ENCODE results near the gene BRSK1.
A peak's percentile ranks its signal among the peaks of the same experiment; 100 is the strongest.

The BRSK1 gene

GRCh38 chr19:55275851-55276719 is 7.7 kb upstream of the BRSK1 start:
- DNase-seq: no peak

- no peak for DNase-seq
Measured at GRCh38 chr19:55276720-55277430, 6.9 kb upstream of the BRSK1 start.

GRCh38 chr19:55277494-55277893 is 6.3 kb upstream of the BRSK1 start:
- no peak for DNase-seq

DNA sequence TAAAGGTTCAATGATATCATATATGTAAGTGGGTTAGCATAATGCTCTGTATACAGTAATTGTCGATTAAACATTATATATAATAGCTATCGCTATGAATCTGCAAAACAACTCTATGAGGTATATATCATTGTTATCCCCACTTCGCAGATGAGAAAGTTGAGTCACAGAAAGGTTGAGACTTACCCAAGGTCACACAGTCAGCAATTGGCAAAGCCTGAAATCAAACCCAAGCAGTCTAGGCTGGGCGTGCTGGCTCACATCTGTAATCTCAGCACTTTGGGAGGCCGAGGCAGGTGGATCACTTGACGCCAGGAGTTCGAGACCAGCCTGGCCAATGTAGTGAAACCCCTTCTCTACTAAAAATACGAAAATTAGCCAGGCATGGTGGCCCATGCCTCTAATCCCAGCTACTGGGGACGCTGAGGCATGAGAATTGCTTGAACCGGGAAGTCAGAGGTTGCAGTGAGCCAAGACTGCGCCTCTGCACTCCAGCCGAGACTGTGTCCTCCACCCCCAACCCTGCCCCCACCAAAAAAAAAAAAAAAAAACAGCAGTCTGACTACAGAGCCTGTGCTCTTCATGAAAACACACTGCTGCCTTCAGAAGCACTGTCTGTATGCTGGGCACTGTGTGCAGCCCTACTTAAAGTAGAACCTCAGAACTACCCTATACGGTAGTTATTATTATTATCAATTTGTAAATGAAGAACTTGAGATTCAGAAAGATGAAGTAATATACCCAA is 5.2 kb upstream of the BRSK1 start:
- no peak for DNase-seq

GRCh38 chr19:55279340-55279739 is 4.5 kb upstream of the BRSK1 start:
- no peak for DNase-seq

GRCh38 chr19:55279770-55280643 is 3.8 kb upstream of the BRSK1 start, which contains the start of gene HSPBP1:
Gene HSPBP1, minus strand, starts transcription at chr19:55280110. Its CDS starts 502 bp downstream, at chr19:55279608.
- peak; percentile 96 for DNase-seq

- no peak for DNase-seq
Measured at GRCh38 chr19:55284405-55285058, 735 bp downstream of the BRSK1 start.

- no peak for DNase-seq
Measured at GRCh38 chr19:55285229-55285890, 1.6 kb downstream of the BRSK1 start.

DNA sequence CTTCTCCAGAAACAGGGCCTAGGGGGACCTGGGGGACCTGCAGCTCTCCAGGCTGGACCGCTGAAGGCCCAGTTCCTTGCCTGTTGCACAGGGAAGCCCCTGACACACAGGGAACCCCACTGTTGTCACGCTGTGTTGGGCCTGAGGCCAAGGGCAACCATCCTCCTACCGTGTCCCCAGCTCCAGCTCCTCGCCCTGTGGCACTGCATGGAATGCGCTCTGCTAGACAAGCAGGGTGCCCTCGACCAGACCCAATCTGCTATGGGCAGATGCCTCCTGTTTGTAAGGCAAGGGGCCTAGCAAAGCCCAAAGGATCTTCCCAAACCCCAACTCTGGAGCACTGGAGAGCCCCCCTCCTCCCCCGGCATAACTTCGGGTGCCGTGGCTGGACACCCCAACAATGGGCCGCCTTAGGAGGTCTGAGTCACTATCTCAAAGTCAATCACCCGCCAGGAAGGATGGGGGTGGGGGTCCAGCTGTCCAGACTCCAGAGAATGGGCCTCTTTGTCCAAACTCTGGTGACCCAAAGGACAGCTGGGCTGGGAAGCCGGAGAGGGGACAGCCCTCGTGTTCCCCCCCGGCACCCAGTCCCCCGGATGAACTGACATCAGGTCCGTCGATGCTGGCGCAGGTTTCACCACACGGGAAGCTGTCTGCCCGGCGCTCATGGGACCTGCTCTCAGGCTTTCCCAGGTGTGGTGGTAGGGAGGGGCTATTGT is 3.7 kb downstream of the BRSK1 start:
- DNase-seq: no peak

- no peak for DNase-seq
Measured at GRCh38 chr19:55289117-55289796, 5.5 kb downstream of the BRSK1 start.

DNA sequence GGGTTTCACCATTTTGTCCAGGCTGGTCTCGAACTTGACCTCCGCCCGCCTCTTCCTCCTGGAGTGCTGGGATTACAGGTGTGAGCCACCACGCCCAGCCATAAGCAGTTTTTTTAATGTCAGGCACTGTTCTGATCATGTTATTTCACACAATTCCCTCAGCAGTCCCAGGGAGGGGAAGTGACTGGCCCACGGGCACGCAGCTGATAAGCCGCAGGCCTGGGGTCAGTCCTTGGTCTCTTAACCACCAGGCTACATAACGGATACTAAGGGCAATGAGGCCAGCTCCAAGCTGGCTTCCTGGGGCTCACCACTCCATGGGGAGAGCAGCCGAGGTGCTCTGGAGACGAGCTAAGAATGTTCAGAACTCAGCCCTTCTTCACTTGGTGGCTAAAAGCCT is 13.5 kb downstream of the BRSK1 start:
- DNase-seq: no peak

- no peak for DNase-seq
Measured at GRCh38 chr19:55299991-55300390, 16.2 kb downstream of the BRSK1 start.

- DNase-seq: no peak
Measured at GRCh38 chr19:55300886-55301458, 17.2 kb downstream of the BRSK1 start.

- DNase-seq: no peak
Measured at GRCh38 chr19:55301459-55302317, 17.9 kb downstream of the BRSK1 start.

DNA sequence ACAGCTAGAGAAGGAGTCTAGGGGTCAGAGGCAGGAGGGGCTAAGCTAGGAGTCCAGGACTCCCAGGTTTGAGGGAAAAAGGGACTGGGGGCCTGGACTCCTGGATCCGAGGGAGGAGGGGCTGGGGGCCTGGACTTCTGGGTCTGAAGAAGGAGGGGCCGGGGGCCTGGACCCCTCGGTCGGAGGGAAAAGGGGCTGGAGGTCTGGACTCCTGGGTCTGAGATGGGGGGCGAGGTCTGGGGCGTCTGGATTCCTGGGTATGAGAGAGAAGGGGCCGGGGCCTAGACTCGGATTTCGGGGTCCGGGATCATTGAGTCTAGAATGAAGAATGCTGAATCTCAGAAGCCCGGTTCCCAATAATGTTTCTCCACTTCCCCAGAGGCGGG is 18.5 kb downstream of the BRSK1 start:
- DNase-seq: no peak

GRCh38 chr19:55303477-55303876 is 19.7 kb downstream of the BRSK1 start:
- no peak for DNase-seq

DNA sequence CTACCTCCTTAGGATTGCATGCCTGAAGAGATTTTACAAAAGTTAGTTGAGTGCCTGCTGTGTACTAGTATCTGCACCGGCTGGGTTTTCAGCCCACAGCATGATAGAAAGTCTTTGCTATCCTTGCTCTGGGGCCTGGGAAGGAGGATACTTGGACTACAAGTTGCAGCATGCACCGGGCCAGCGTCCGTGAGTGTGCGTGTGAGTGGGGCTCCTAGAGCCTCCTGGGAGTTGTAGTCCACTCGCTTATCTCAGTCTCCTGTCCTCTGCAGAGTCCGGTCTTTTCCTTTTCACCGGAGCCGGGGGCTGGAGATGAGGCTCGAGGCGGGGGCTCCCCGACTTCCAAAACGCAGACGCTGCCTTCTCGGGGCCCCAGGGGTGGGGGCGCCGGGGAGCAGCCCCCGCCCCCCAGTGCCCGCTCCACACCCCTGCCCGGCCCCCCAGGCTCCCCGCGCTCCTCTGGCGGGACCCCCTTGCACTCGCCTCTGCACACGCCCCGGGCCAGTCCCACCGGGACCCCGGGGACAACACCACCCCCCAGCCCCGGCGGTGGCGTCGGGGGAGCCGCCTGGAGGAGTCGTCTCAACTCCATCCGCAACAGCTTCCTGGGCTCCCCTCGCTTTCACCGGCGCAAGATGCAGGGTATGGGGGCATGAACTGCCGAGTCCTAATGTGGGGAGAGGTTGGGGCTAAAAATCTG is 20.6 kb downstream of the BRSK1 start:
- DNase-seq: no peak

- DNase-seq: no peak
Measured at GRCh38 chr19:55304980-55305379, 21.2 kb downstream of the BRSK1 start.
